Esophagus (tissue), 2 donors: Measurements from ENCODE around the gene MARK3. TPM values are rescaled to one million over a fixed set of nuclear protein-coding genes. Genes with fewer than 3 reads are reported as not detected.

Experiments
- H3K27ac ChIP-seq, 2 donors: one replicate each; pipeline ENCODE4 v1.5.1; 2013; ENCODE audit warnings: low read depth in 2 of 2, mild to moderate bottlenecking in 2 of 2, inconsistent platforms in 1 of 2, low read length in 1 of 2, moderate library complexity in 1 of 2
- H3K27me3 ChIP-seq, 2 donors: one replicate each; pipeline ENCODE4 v1.6.1; 2013; ENCODE audit warnings: low read length in 2 of 2, control low read depth in 1 of 2, mild to moderate bottlenecking in 1 of 2; ENCODE audit not compliant: insufficient read depth in 2 of 2, control insufficient read depth in 1 of 2
- H3K36me3 ChIP-seq, 2 donors: one replicate each; pipeline ENCODE4 v1.6.1; 2013; ENCODE audit warnings: low read length in 1 of 2; ENCODE audit not compliant: control insufficient read depth in 2 of 2, insufficient read depth in 2 of 2
- H3K4me1 ChIP-seq, 2 donors: one replicate each; pipeline ENCODE4 v1.6.1; 2013; ENCODE audit warnings: low read length in 1 of 2; ENCODE audit not compliant: control insufficient read depth in 2 of 2, insufficient read depth in 2 of 2
- H3K4me3 ChIP-seq, 2 donors: one replicate each; pipeline ENCODE4 v1.5.1; 2013; ENCODE audit warnings: low read length in 2 of 2, mild to moderate bottlenecking in 2 of 2, low read depth in 1 of 2, moderate library complexity in 1 of 2
- H3K9me3 ChIP-seq, 2 donors: one replicate each; pipeline ENCODE4 v1.6.1; 2013; ENCODE audit warnings: mild to moderate bottlenecking in 2 of 2, low read depth in 1 of 2, low read length in 1 of 2, moderate library complexity in 1 of 2; ENCODE audit not compliant: control insufficient read depth in 2 of 2, insufficient read depth in 1 of 2
- WGBS, 2 donors: extraction: QIAGEN DNeasy Blood & Tissue Kit; methylation state at CpG; one replicate each; pipeline ENCODE4 v1.1.7; 2013; 5-methylcytosine and 5-hydroxymethylcytosine counted together
- polyA plus RNA-seq, 2 donors: library from polyadenylated mRNA; stranded (reverse); fragments of 200-250 nt; gene quantifications; one replicate each; pipeline ENCODE4 v1.2.3, GENCODE V29; 2013
- donor health status: healthy with polysubstance abuse.
- donor health status: Bipolar disorder and iron deficiency.

Gene MARK3
- polyA plus RNA-seq, 2 donors = 45.5 to 65.4 TPM

DNA sequence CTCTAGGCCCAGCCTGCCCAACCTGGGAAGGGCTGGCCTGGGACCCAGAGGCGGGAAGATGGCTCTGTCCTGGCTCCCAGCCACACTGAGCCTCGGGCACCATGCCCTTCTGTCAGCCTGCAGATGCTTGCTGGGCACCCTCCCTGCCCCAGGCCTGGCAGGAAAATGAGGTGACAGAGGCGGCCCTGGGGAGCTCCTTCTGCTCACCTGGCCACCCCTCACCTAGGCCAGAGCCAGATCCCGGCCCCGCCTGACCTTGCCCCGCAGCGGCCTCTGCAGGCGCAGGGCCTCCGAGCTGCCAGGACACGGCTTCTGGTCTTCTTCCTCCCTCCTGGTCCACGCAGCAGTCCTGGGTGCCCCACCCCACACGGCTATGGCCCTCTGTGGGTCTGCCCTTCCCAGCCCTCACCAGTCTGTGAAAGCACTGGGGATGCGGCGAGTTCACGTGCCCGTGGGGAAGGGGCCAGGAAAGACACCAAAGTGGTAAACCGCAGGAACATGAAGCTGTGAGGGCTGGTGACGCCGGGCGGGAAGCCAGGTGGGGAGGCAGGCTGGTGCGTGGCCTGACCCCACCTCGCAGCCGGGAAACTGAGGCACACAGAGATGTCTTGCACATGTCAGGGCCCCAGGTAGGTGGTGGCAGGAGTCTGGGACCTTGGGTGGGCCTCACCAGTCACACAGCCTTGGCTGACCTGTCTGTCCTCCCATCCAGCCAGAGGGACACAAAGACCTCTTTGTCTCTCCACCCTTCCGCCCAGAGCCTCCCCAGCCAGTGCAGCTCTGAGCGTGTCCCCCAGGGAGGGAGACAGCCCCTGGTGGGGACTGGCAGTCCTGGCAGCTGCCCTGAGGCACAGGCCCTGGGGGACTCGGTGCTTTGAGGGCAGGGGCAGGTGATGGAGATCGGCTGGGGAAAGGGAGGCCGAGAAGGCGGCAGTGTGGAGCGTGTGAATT is 164.4 kb downstream of the MARK3 start:
- Histone ChIP-seq H3K9me3 (no peaks in the 10 kb centered on the region), H3K27me3 (no peaks in the 10 kb centered on the region), H3K27ac (peak overlapping the region; percentile 31 to 62), H3K36me3 (peaks cover 0 to 3% of the 10 kb centered on the region in 2 donors), H3K4me1 (peaks cover 7 to 43% of the 10 kb centered on the region in 2 donors), H3K4me3 (no peak overlapping the region)
- 67% methylated on average over 29 to 30 of the region's 30 CpGs for WGBS, 2 donors

GRCh38 chr14:103550451-103551337 is 165.5 kb downstream of the MARK3 start:
- no peak overlapping the region for H3K4me3 ChIP-seq
- H3K27ac ChIP-seq = peak overlapping the region; percentile 78 to 84
- WGBS, 2 donors = 56 to 59% methylated on average over 22 of the region's 22 CpGs
- peaks cover 7 to 42% of the 10 kb centered on the region in 2 donors for H3K4me1 ChIP-seq
- no peaks in the 10 kb centered on the region for H3K9me3 ChIP-seq
- H3K36me3 ChIP-seq = peaks cover 0 to 3% of the 10 kb centered on the region in 2 donors
- no peaks in the 10 kb centered on the region for H3K27me3 ChIP-seq

DNA sequence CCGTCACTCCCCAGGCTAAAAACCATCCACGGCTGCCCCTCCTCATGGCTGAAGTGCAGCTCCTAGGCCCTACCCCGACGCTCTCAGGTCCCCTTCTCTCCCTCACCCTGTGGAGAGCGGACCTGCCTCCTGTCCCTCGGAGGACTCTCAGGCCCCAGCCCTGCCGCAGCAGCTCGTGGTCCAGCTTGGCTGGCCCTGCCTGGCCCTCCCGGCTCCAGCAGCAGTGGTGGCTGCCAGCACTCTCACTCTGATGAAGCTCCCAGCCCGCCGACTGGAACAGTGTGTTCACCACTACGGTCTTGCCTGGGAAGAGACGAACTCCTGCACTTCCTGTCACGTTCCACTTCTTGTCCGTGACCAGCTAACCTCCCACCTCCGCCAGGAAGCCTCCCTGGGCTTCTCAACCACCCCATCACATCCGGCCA is 166.1 kb downstream of the MARK3 start:
- no peaks in the 10 kb centered on the region for H3K9me3 ChIP-seq
- peaks cover 7 to 42% of the 10 kb centered on the region in 2 donors for H3K4me1 ChIP-seq
- peaks cover 0 to 3% of the 10 kb centered on the region in 2 donors for H3K36me3 ChIP-seq
- no peak overlapping the region for H3K4me3 ChIP-seq
- WGBS, 2 donors = 54 to 62% methylated on average over 17 of the region's 17 CpGs
- peak overlapping the region; percentile 78 to 84 for H3K27ac ChIP-seq
- no peaks in the 10 kb centered on the region for H3K27me3 ChIP-seq

- Histone ChIP-seq H3K9me3 (no peaks in the 10 kb centered on the region), H3K27me3 (no peaks in the 10 kb centered on the region), H3K4me3 (no peak overlapping the region), H3K36me3 (peaks cover 0 to 3% of the 10 kb centered on the region in 2 donors), H3K4me1 (peaks cover 7 to 37% of the 10 kb centered on the region in 2 donors), H3K27ac (peak overlapping the region; percentile 78 to 84)
- 39 to 59% methylated on average over 18 of the region's 18 CpGs for WGBS, 2 donors
Observed at GRCh38 chr14:103552011-103552845, 167.0 kb downstream of the MARK3 start.

DNA sequence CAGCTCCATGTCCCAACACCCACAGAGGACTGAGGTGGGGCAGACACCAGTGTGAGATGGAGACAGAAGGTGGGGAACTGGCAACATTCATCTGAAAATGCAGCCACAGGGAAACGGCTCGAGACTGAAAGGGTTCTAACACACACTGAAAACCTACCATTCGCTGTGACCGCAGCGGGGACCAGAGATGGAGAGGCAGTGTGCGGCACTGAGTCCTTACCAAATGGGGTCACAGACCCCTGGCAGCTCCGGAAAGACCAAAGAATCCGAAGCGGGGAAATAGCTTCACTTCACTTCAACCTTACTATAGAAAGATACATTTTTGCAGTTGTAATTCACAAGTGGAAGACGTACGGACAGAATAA is 167.6 kb downstream of the MARK3 start:
- WGBS, 2 donors = 87% methylated on average over 11 of the region's 11 CpGs
- Histone ChIP-seq H3K9me3 (no peaks in the 10 kb centered on the region), H3K4me1 (peaks cover 7 to 37% of the 10 kb centered on the region in 2 donors), H3K4me3 (no peak overlapping the region), H3K27me3 (no peaks in the 10 kb centered on the region), H3K36me3 (peaks cover 0 to 3% of the 10 kb centered on the region in 2 donors), H3K27ac (peak overlapping the region; percentile 73 to 78)

Other genes starting within 250 kb of the MARK3 start
- gene EIF5, start 51.2 kb upstream of the MARK3 start, polyA plus RNA-seq = 100 to 1,000 TPM in 1 of 2 donors, 10 to 100 TPM in 1; 62.6 to 125 TPM
- gene CKB, start 137.4 kb downstream of the MARK3 start, polyA plus RNA-seq = 100 to 1,000 TPM; 117 to 134 TPM
- 10 to 100 TPM; 11.0 to 11.5 TPM for gene TRMT61A, start 143.8 kb downstream of the MARK3 start, polyA plus RNA-seq
- gene BAG5, start 177.2 kb downstream of the MARK3 start, polyA plus RNA-seq = 10 to 100 TPM in 1 of 2 donors, 1 to 10 TPM in 1; 7.1 to 12.7 TPM
- 10 to 100 TPM; 35.1 to 39.3 TPM for gene COA8, start 177.5 kb downstream of the MARK3 start, polyA plus RNA-seq
- 100 to 1,000 TPM in 1 of 2 donors, 10 to 100 TPM in 1; 69.8 to 102 TPM for gene KLC1, start 243.8 kb downstream of the MARK3 start, polyA plus RNA-seq